HG03571 (cell line): Measurements from ENCODE around the gene GSG1L.

Source experiments
- ATAC-seq: cut with Tn5 transposase; IDR thresholded peaks from one replicate; pipeline ENCODE4 v1.9.1; 2021; ENCODE audit not compliant: unreplicated experiment

GSG1L gene

DNA sequence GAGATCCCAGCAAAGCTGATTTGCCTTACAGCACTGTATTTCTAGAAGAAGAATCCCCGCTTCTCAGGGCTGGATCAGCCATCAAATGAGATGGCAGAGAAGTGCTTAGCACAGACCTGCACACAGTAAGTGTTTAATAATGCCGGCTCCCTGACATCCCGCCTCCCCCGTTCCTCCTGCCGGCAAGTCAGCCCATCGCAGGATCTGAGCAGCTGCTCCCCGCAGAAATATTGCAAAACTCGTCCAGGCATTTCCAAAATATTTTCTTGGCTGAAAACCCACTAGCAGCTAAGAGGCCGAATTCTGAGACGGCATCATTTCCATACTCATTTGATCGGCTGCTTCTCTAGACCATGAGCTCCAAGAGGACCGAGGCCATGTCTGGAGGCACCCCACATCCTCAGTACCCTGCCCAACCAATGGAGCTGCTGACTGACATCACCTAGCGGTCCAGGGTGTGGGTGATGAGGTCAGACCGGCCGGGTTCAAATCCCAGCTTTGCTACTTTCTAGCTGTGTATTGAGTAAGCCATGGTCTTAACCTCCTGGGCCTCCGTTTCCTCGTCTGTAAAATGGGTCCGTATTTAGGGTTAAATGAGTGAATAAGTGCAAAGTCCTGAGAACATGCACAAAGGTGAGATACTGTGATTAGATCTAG is 262.1 kb downstream of the GSG1L start:
- no peak for ATAC-seq

DNA sequence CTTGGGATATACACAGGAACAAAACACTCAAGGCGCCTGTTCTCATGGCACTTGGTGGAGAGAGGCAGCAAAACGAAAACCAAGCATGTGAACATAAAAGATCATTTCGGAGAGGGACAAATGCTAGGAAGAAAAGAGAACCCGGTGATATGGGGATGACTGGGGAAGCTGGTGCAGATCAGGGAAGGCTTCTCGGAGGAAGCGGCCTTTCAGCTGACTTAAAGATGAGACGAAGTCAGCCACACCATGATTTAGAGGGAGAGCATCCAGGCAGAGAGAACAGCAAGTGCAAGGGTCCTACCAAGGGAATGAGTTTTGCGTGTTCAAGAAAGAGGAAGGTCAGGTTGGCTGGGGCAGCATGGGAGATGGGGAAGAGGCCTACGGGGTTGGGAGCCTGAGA is 262.7 kb downstream of the GSG1L start:
- ATAC-seq: no peak

DNA sequence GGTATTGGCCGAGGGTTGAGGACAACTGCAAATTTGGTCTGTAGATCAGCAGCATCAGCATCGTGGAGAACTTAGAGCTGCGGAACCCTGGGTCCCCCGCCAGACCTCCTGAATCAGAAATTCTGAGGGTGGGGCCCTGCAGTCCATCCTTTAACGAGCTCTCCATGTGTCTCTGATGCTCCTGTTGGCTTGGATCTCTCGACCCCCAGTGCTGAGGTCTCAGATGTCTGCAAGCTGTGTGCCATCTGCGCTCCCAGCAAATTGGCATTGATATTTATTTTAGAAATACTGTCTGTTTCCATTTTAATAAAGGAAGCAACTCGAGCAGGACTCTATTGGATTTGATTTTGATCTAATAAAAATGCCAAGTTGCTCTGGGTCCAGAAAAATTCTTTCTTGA is 263.6 kb downstream of the GSG1L start:
- no peak for ATAC-seq

DNA sequence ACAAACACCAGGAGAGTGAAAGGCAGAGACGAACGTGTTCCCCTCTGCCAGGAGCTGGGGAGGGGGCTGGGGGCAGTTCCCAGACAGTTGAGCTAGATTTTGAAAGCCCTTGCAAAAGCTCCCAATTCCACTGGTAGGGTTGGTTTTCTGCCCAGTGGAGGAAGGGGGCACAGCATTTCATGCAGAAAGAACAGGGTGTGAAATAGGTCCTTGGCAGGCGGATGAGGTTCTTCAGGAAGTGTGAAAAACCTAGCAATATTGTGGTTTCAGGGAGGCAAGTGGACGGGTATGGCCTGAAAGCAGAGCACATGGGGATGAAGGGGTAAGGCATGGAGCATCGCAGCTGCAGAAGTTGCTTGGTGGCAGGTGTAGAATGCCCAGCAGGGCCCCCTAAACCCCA is 265.3 kb downstream of the GSG1L start:
- ATAC-seq: no peak

DNA sequence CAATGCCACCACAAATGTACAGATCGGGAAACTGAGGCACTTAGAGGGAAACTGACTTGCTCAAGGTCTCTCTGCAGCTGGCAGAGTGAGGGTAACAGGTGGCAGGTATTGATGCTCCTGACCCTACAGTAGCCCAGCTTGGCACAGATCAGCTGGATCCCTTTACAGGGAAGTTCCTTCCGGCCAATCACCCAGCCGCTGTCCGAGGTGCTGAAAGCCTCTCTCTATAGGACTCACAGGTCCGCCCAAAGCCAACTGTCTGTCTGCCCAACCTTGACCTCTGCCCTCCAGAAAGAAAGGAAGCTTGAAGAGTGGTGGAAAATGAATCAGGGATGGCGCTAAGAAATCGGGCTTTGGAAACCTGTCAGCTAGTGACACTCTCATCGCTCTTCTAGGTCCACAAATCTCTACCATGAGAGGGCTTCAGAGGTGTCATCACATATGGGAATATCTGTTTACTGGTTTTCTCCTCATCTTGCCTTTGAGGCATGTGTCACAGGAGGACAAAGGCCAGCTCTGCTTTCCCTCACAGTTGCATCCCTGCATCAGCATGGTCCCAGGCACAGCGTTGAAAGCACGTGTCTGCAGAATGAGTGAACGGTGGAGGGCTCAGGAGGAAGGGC is 267.4 kb downstream of the GSG1L start:
- no peak for ATAC-seq

DNA sequence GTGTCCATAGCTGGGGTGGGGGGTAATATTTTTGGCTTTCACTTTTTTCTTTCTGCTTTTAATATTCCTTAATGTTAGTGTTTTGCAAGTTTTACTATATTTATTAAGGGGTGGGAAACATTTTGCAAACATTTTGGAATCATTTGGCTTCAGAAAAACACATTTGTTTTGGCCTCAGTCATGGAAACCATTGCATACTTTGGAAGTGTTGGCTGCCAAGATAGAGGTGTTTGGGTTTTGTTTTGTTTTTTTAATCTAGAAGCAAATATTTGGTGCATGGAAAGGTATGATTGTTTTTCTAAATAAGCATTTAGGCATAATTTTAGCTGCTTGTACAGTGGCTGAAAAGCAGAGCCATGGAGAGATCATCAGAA is 270.3 kb downstream of the GSG1L start:
- no peak for ATAC-seq

DNA sequence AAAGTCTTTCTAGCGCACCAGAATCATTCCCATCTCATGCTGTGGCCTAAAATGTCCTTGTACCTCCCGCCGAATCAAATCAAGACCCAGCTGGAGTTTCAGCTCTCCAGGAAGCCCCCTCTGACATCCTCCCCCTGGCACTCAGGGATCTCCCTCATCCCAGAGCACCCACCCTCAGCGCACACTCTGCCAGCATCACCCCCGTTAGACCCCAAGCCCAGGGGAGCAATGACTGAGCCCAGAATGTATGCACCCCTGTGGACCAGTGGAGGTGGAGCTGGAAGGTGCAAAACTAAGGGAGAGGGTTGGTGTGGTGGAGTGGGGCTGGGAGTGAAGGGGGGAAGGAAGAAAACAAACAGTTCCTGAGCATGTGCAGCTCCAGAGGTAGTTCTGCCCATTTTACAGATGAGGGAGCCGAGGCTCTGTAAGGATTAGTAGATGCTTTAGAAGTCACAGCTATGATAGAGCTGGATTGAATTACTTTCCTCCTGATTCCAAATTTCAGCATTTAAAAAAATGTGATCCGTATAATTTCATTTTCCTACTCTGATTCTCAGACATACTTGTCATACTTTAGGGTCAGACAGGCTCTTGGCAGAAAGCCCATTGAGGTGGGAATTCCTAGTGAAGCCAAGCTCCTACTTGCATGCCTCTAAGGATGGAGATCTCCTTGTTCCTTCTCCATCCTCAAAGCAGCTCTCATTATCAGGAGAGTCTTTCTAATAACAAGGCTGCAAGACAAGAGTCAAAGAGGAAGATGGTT is 270.8 kb downstream of the GSG1L start:
- ATAC-seq: no peak

DNA sequence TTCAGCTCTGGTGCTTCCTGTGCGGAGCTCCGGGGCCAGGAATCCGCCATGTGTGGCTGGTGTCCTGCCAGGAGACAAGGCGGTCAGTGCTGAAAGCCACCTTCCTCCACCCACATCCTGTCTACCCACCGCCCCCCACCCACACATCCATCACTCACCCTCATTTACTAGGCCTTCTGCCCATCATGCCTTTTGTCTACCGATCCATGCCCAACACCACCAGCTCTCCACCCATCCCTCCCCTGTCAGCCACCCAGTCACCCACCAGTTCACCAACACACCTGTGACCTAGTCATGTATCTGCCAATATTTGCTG is 272.2 kb downstream of the GSG1L start:
- no peak for ATAC-seq

DNA sequence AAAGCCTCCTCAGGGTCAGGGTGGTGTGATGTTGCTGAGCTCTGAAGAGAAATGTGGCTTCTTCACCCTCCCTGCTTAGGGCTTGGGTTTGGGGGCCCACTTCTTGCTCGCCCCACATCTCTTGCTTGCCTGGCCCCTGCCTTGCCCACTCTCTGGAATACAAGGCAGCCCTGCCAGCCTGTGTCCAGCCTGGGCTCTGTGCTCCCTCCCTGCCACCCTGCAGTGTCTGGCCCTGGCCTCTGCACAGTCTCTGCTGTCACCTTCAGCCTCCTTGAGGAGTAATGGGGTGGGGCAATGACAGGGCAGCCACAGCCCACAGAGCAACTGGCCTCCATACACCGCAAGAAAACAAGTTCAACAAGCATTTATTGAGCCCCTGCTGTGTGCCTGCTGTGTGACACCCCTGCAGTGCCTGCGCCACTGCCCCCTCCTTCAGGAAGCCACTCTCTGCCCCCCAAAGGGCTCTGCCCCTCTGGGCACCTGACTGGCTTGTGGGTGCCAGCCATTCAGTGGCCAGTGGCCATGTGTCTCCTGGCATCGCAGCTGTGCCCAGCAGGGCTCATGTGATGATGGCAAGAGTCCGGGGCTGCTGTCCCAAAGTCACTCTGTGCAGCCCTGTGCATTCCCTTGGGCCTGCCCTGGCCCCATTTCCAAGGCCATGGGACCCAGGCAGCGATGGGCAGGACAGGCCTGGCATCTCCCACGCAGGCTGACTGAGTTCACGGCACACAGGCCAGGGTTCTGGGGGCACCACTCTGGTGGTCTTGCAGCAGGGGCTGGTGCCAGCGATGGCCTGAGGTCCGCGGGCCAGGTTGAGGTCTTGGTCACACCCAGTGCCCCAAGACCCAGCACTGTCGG is 272.7 kb downstream of the GSG1L start:
- no peak for ATAC-seq

DNA sequence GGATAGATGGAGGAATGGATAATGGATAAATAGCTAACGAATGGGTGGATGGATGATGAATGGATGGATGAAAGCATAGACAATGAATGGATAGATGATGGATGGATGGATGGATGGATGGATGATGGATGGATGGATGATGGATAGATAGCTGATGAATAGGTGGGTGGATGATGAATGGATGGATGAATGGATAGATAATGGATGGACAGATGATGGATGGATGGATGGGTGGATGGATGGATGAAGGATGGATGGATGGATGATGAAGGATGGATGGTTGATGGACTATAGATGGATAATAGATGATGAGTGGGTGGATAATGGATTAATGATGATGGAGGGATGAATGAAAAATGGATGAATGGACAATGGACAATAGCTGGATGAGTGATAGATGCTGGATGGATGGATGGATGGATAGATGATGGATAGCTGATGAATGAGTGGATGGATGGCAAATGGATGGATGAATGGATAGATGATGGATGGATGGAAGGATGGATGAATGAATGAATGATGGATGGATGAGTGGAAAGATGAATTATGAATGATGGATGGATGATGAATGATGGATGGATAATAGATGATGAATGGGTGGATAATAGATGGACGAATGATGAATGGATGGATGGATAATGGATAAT is 273.8 kb downstream of the GSG1L start:
- ATAC-seq: no peak

DNA sequence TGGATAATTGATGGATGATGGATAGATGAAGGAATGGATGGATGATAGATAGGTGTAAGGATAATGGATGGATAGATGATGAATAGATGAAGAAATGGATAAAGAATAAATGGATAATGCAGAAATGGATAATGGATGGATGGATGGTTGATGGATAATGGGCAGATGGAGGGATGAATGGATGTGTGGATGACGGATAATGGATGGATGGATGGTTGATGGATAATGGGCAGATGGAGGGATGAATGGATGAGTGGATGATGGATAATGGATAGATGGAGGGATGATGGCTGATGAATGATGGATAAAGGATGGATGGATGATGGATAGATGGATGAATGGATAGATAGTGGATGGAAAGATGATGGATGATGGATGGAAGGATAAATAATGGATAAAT is 274.4 kb downstream of the GSG1L start:
- ATAC-seq: no peak

DNA sequence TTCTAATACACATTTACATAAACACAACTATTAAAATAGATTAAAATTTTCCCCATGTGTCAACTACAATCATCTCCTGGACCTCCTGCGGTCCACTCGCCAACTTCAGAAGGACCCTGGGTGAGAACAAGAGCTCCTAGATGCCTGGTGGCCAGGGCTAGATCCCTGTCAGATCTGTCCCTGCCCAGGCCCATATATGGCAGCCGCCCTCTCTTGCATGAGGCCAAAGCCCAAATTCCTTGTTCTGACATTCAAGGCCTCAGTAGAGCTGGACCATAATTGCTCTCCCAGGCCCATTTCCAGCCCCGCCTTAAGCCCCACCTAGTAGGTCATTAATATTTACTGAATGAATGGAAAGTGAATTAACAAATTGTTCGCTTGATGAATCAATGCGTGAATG is 275.8 kb downstream of the GSG1L start:
- no peak for ATAC-seq

DNA sequence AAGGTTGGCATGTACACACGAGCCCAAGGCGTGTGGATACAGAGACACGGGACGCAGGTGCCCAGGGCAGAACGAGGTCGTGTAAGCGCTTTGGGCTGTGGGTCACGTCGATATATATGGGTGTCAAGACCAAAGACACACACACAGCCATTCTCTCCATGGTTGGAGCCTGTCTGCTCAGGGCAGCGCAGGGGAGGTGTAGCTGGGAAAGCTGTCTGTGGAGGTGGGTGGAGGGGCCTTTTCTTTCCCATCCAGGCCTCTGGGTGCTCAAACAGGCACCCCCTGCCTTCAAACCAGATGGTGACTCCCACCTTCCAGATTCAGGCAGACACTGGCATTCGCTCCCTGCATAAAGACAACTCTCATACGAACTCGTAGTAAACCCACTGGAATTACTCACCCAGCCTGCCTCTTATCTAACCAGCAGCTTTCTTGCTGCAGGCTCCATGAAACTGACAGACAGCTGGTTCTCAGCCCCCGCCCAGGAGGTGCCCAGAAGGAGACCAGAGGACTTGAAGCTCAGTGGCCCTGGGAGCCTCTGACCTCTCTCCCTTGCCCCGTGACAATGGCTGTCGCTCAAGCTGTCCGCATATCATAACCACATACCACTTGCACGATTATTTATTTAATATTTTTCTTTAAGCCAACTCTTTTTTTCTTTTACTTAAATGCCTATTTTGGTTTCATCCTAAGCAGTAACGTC is 276.4 kb downstream of the GSG1L start:
- no peak for ATAC-seq

DNA sequence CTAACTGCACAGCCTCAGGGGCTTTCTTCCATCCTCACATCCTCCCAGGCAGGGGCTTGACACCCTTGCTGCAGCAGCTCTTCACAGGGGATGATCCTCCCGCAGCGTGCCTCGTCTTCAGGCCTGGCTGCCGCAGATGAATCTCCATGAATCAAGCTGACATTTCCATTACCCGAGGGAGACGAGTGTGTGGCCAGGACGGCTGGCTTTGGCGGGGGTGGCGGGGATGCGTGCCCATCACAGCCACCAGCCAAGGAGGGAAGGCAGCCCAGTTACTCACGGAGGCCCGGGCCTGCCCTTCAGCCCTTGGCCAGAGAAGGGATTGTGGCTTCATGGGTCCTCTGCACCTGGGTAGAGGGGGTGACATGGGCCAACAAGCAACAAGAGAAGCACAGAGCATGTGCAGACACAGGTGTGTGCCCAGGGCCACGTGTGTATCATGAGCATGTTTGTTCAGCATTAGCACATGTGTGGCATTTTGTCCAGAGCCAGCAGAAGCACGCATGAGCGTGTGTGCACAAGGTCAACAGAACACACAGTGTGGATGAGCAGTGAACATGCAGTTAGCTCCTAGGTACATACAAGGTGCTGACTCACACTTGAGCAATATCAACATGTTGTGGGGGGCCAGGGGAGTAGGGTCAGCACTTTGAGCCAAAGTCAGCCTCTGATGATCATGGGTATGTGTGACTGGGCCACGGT is 277.1 kb downstream of the GSG1L start:
- ATAC-seq: no peak

DNA sequence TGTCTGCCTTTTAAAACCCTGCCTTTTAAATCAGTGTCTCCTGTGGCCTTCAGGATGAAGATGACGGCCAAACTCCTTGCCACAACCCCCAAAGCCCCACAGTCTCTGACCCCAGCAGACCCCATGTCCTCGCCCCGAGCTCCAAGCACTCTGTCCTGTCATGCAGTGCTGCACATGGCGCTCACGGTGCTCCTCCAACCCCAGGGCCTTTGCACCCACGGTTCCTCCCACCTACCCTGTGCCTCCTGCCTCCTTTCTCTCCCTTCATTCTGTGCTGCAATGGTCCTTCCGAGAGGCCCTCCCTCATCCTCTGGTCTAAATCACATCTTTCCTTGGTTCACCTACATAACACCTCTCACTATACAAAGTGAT is 278.2 kb downstream of the GSG1L start:
- no peak for ATAC-seq

DNA sequence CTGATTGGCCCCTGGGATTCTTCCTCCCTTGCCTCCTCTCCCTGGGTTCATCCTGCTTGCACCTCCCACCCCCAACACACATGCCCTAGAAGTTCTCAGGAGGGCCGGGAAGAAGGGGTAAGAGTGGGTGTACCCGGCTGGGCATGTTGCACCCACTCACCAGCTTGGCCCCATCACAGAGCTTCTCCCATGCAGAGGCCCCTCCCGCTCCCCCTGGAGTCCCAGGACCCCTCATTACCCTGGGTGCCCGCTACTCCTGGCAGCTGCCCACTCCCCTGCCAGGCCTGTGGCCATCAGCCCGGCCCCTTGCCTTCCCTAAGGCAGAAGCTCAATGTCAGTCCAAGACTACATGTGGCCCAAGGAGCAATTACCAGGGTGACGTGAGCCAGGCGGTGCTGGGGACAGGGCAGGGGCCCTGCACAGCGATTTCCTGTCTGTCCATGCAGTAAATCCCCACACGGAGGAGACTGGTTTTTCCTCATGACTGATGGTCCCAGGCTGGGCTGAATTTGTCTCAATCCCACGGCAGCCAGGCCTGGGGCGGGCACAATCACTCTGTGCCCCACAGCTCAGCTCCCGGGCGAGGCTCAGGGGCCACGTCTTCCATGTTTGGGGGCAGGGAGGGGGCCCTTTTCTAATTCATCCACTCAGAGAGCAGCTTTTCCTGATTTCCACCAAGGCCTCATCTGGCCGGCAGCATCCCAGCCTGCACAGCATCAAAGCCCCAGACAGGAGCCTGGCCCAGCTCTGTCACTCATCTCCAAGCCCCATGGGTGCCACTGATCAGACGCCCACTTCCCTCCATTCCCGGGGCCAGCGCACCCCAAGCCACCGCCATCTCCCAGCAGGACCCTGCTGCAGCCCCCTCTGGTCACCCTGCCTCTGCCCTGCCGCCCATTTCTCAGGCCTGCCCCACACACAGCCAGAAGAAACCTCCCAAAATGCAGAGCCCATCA is 278.9 kb downstream of the GSG1L start:
- no peak for ATAC-seq

DNA sequence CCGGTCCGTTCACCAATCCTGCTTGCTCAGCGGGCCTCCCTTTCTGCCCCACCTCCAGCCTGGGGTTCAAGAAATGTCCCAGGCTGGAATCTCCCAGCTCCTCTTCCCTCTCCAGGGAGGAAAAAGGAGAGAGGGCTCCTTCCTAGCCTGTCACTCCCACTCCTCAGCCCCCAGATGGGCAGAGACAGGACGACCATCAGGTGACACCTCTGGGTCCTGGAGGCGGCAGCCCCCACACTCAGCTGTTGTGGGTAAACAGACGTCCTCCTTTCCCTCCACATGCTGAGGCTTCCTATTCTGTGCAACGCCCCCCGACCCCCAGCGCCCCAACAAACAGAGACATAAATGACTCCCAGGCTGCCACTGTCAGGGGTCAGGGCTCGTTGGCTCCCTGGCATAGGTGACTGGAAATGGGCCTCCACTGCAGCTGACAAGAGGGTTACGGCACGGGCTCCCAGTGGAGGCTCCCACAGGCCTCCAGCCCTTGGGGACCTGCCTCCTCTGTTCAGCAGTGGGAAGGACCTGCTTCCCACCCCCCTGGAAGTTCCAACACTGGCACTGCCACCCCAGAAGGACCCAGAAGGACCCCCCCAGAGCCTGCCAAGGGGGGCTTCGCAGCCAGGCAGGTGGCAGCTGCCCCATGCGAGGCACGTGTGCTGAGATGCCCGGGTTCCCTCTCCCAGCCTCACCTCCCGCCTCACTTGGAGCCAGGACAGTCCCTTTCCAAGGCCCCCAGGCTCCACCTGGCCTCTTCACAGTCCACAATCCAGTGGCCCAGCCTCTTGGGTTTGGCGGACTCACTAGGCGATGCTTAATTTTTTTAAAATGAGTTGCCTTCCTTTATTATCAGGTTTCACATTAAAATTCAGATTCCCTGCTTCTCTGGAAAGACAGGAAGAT is 281.3 kb downstream of the GSG1L start:
- ATAC-seq: no peak

DNA sequence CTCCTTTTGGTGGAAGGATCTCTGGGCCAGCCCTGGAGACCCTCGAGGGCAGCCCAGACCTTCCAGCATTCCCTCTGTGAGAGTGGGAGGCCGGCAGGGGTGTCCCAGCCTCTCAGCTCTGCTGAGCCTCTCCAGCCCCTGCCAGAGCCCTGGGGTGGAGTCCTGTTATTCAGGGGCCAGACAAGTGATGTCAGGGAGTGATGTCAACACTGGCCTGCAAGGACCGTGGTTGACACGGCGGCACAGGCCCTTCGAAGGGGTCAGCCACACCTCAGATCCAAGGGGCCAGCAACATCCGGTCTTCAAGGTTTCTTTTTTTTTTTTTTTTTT is 282.4 kb downstream of the GSG1L start:
- ATAC-seq: no peak
